Measurements from ENCODE around the gene EPHA10.

The EPHA10 gene

GRCh38 chr1:37725851-37726613 is 38.9 kb downstream of the EPHA10 start:
- ATAC-seq: no peak
- no peak for TF ChIP-seq CSDC2 (CRISPR knock-in tag; IDR thresholded peaks at IDR 0.05)
- no peak for TF ChIP-seq CSRNP3 (CRISPR knock-in tag; IDR thresholded peaks at IDR 0.05)
- TF ChIP-seq POU6F1 (CRISPR knock-in tag; IDR thresholded peaks at IDR 0.05; ENCODE audit: borderline replicate concordance, low read depth): no peak
- TF ChIP-seq PATZ1 (CRISPR knock-in tag; IDR thresholded peaks at IDR 0.05; ENCODE audit: borderline replicate concordance): no peak
- TF ChIP-seq ZFP3 (CRISPR knock-in tag; IDR thresholded peaks at IDR 0.05): no peak
- TF ChIP-seq ESRRG (CRISPR knock-in tag; IDR thresholded peaks at IDR 0.05): no peak
- no peak for TF ChIP-seq ZFP30 (CRISPR knock-in tag; IDR thresholded peaks at IDR 0.05)
- no peak for TF ChIP-seq ZNF70 (CRISPR knock-in tag; IDR thresholded peaks at IDR 0.05)
- TF ChIP-seq, protein P1, sequence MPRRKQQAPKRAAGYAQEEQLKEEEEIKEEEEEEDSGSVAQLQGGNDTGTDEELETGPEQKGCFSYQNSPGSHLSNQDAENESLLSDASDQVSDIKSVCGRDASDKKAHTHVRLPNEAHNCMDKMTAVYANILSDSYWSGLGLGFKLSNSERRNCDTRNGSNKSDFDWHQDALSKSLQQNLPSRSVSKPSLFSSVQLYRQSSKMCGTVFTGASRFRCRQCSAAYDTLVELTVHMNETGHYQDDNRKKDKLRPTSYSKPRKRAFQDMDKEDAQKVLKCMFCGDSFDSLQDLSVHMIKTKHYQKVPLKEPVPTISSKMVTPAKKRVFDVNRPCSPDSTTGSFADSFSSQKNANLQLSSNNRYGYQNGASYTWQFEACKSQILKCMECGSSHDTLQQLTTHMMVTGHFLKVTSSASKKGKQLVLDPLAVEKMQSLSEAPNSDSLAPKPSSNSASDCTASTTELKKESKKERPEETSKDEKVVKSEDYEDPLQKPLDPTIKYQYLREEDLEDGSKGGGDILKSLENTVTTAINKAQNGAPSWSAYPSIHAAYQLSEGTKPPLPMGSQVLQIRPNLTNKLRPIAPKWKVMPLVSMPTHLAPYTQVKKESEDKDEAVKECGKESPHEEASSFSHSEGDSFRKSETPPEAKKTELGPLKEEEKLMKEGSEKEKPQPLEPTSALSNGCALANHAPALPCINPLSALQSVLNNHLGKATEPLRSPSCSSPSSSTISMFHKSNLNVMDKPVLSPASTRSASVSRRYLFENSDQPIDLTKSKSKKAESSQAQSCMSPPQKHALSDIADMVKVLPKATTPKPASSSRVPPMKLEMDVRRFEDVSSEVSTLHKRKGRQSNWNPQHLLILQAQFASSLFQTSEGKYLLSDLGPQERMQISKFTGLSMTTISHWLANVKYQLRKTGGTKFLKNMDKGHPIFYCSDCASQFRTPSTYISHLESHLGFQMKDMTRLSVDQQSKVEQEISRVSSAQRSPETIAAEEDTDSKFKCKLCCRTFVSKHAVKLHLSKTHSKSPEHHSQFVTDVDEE (CRISPR knock-in tag; IDR thresholded peaks at IDR 0.05): no peak
- TF ChIP-seq TOX (CRISPR knock-in tag; IDR thresholded peaks at IDR 0.05; ENCODE audit: borderline replicate concordance): no peak
- TF ChIP-seq PPARA (CRISPR knock-in tag; IDR thresholded peaks at IDR 0.05; ENCODE audit: borderline replicate concordance): no peak
- TF ChIP-seq TCF4 (CRISPR knock-in tag; IDR thresholded peaks at IDR 0.05; ENCODE audit: borderline replicate concordance): no peak
- TF ChIP-seq, protein P2, sequence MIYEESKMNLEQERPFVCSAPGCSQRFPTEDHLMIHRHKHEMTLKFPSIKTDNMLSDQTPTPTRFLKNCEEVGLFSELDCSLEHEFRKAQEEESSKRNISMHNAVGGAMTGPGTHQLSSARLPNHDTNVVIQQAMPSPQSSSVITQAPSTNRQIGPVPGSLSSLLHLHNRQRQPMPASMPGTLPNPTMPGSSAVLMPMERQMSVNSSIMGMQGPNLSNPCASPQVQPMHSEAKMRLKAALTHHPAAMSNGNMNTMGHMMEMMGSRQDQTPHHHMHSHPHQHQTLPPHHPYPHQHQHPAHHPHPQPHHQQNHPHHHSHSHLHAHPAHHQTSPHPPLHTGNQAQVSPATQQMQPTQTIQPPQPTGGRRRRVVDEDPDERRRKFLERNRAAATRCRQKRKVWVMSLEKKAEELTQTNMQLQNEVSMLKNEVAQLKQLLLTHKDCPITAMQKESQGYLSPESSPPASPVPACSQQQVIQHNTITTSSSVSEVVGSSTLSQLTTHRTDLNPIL (CRISPR knock-in tag; IDR thresholded peaks at IDR 0.05; ENCODE audit: low read depth): no peak
- no peak for TF ChIP-seq BACH2 (CRISPR knock-in tag; IDR thresholded peaks at IDR 0.05; ENCODE audit: borderline replicate concordance)
- TF ChIP-seq SNAI2 (CRISPR knock-in tag; IDR thresholded peaks at IDR 0.05): no peak
- TF ChIP-seq ZC3H10 (CRISPR knock-in tag; IDR thresholded peaks at IDR 0.05): no peak
- TF ChIP-seq GLIS3 (CRISPR knock-in tag; IDR thresholded peaks at IDR 0.05): no peak
- no peak for TF ChIP-seq ZNF8 (CRISPR knock-in tag; IDR thresholded peaks at IDR 0.05)

GRCh38 chr1:37724575-37724974 is 40.3 kb downstream of the EPHA10 start:
- ATAC-seq: no peak
- no peak for TF ChIP-seq TOX (CRISPR knock-in tag; IDR thresholded peaks at IDR 0.05; ENCODE audit: borderline replicate concordance)
- TF ChIP-seq GLIS3 (CRISPR knock-in tag; IDR thresholded peaks at IDR 0.05): no peak
- no peak for TF ChIP-seq RARB (CRISPR knock-in tag; IDR thresholded peaks at IDR 0.05)
- TF ChIP-seq, protein P1 (CRISPR knock-in tag; IDR thresholded peaks at IDR 0.05): no peak
- TF ChIP-seq PATZ1 (CRISPR knock-in tag; IDR thresholded peaks at IDR 0.05; ENCODE audit: borderline replicate concordance): no peak
- TF ChIP-seq BACH2 (CRISPR knock-in tag; IDR thresholded peaks at IDR 0.05; ENCODE audit: borderline replicate concordance): no peak
- TF ChIP-seq ZFP3 (CRISPR knock-in tag; IDR thresholded peaks at IDR 0.05): no peak
- no peak for TF ChIP-seq SNAI2 (CRISPR knock-in tag; IDR thresholded peaks at IDR 0.05)
- TF ChIP-seq CSRNP3 (CRISPR knock-in tag; IDR thresholded peaks at IDR 0.05): no peak
- no peak for TF ChIP-seq ZNF565 (CRISPR knock-in tag; conservative IDR thresholded peaks at IDR 0.05; ENCODE audit: low read depth)
- no peak for TF ChIP-seq OSR1 (CRISPR knock-in tag; IDR thresholded peaks at IDR 0.05)
- no peak for TF ChIP-seq ZNF8 (CRISPR knock-in tag; IDR thresholded peaks at IDR 0.05)
- TF ChIP-seq ZNF70 (CRISPR knock-in tag; IDR thresholded peaks at IDR 0.05): no peak
- TF ChIP-seq TCF4 (CRISPR knock-in tag; IDR thresholded peaks at IDR 0.05; ENCODE audit: borderline replicate concordance): no peak
- no peak for TF ChIP-seq PPARA (CRISPR knock-in tag; IDR thresholded peaks at IDR 0.05; ENCODE audit: borderline replicate concordance)
- no peak for TF ChIP-seq ISL1 (CRISPR knock-in tag; IDR thresholded peaks at IDR 0.05)
- TF ChIP-seq ESRRG (CRISPR knock-in tag; IDR thresholded peaks at IDR 0.05): no peak
- no peak for TF ChIP-seq CSDC2 (CRISPR knock-in tag; IDR thresholded peaks at IDR 0.05)
